ENCODE results near the gene CFAP70. TPM values are rescaled to one million over a fixed set of nuclear protein-coding genes. Genes with fewer than 3 reads are reported as not detected.

CFAP70 gene
- total RNA-seq, 1 experiment from 2014 or later, result 0.31 TPM

- Mint-ChIP-seq H3K4me1 (no peaks in the 10 kb centered on the region), H3K9me3 (peaks cover 19% of the 10 kb centered on the region), H3K27ac (no peak overlapping the region), H3K36me3 (0 out of 2 replicates have a peak, but pooled peaks cover 2% of the 10 kb centered on the region), H3K27me3 (ENCODE audit: low read depth) (peaks cover 10% of the 10 kb centered on the region), H3K4me3 (no peak overlapping the region)
- TF ChIP-seq ESRRA (CRISPR knock-in tag; IDR thresholded peaks at IDR 0.05; ENCODE audit: borderline replicate concordance), result no peak
- no peak for TF ChIP-seq CBFB (CRISPR knock-in tag; IDR thresholded peaks at IDR 0.05; ENCODE audit: low read depth)
- no peak for TF ChIP-seq ZNF219 (CRISPR knock-in tag; IDR thresholded peaks at IDR 0.05; ENCODE audit: borderline replicate concordance)
- no peak for TF ChIP-seq ZNF263 (CRISPR knock-in tag; IDR thresholded peaks at IDR 0.05; ENCODE audit: low read depth)
- TF ChIP-seq MLX (CRISPR knock-in tag; IDR thresholded peaks at IDR 0.05), result no peak
- TF ChIP-seq SMAD4 (CRISPR knock-in tag; IDR thresholded peaks at IDR 0.05), result no peak
- no peak for TF ChIP-seq ZNF416 (CRISPR knock-in tag; IDR thresholded peaks at IDR 0.05)
- TF ChIP-seq, protein P1, sequence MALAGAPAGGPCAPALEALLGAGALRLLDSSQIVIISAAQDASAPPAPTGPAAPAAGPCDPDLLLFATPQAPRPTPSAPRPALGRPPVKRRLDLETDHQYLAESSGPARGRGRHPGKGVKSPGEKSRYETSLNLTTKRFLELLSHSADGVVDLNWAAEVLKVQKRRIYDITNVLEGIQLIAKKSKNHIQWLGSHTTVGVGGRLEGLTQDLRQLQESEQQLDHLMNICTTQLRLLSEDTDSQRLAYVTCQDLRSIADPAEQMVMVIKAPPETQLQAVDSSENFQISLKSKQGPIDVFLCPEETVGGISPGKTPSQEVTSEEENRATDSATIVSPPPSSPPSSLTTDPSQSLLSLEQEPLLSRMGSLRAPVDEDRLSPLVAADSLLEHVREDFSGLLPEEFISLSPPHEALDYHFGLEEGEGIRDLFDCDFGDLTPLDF (CRISPR knock-in tag; IDR thresholded peaks at IDR 0.05), result no peak
- TF ChIP-seq, protein P2, sequence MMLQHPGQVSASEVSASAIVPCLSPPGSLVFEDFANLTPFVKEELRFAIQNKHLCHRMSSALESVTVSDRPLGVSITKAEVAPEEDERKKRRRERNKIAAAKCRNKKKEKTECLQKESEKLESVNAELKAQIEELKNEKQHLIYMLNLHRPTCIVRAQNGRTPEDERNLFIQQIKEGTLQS (CRISPR knock-in tag; conservative IDR thresholded peaks at IDR 0.05), result no peak
- TF ChIP-seq MXD4 (CRISPR knock-in tag; IDR thresholded peaks at IDR 0.05; ENCODE audit: borderline replicate concordance), result no peak
- TF ChIP-seq ATF1 (CRISPR knock-in tag; IDR thresholded peaks at IDR 0.05), result no peak
- no peak for ATAC-seq
- DNase-seq (ENCODE audit: low spot score), result no peak
- POLR2A ChIA-PET, result no interaction called here
- CTCF ChIA-PET, result no interaction called here
These were observed 52.4 kb downstream of the CFAP70 start for GRCh38 chr10:73306171-73306708.

DNA sequence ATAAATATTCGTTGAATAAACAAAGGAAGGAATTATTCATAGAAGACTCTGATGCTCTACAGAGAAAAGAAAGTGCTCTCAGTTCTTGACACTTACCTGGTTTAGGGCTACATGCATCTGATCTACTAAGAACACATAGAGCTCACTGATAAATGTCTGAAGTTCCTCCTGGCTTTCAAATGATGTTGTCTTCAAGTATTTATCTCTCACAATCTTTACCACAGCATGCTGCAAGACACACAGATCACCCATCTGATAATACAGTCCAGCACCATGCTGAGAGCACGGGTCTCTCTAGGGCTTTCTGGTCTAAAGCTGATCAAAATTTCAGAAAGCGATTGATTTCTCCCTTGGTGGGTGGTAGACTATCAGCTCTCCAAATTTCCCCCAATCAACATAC is 61.7 kb downstream of the CFAP70 start:
- H3K9me3 Mint-ChIP-seq, result no peaks in the 10 kb centered on the region
- ChIA-PET CTCF (no interaction called here), POLR2A (no interaction called here)
- no peaks in the 10 kb centered on the region for H3K4me1 Mint-ChIP-seq
- no peaks in the 10 kb centered on the region for H3K36me3 Mint-ChIP-seq
- peaks cover 21% of the 10 kb centered on the region for H3K27me3 Mint-ChIP-seq (ENCODE audit: low read depth)
- DNase-seq (ENCODE audit: low spot score) (no peak), ATAC-seq (no peak)
- H3K4me3 Mint-ChIP-seq, result no peak overlapping the region
- no peak overlapping the region for H3K27ac Mint-ChIP-seq
- TF ChIP-seq NFYB (CRISPR knock-in tag; conservative IDR thresholded peaks at IDR 0.05; ENCODE audit: low read depth) (no peak), NFATC4 (CRISPR knock-in tag; IDR thresholded peaks at IDR 0.05) (no peak), PRDM15 (CRISPR knock-in tag; IDR thresholded peaks at IDR 0.05) (no peak), JAZF1 (CRISPR knock-in tag; IDR thresholded peaks at IDR 0.05) (no peak), FOXK1 (CRISPR knock-in tag; IDR thresholded peaks at IDR 0.05) (no peak), ZNF532 (CRISPR knock-in tag; IDR thresholded peaks at IDR 0.05; ENCODE audit: borderline replicate concordance) (no peak), ZBTB21 (CRISPR knock-in tag; IDR thresholded peaks at IDR 0.05; ENCODE audit: borderline replicate concordance) (no peak), MYBL2 (CRISPR knock-in tag; IDR thresholded peaks at IDR 0.05) (no peak), MLX (CRISPR knock-in tag; IDR thresholded peaks at IDR 0.05) (no peak), MAX (CRISPR knock-in tag; IDR thresholded peaks at IDR 0.05) (no peak), ZBTB43 (CRISPR knock-in tag; IDR thresholded peaks at IDR 0.05) (no peak), USF2 (CRISPR knock-in tag; IDR thresholded peaks at IDR 0.05) (no peak)

All from WTC11 (cell line).